ENCODE measurements around the gene RTN4RL2.

RTN4RL2 gene

GRCh38 chr11:57513911-57514537 is 53.7 kb downstream of the RTN4RL2 start:
- peak overlapping the region; percentile 85 for H3K4me3 ChIP-seq (ENCODE audit: low read depth, low read length)
- TF ChIP-seq CTCF (IDR thresholded peaks at IDR 0.05; ENCODE audit: low read depth, low read length): no peak

GRCh38 chr11:57514538-57515331 is 54.4 kb downstream of the RTN4RL2 start:
- H3K4me3 ChIP-seq (ENCODE audit: low read depth, low read length): peak overlapping the region; percentile 85
- TF ChIP-seq CTCF (IDR thresholded peaks at IDR 0.05; ENCODE audit: low read depth, low read length): no peak

- no peak for TF ChIP-seq CTCF (IDR thresholded peaks at IDR 0.05; ENCODE audit: low read depth, low read length)
- peak within 1 kb of the TSS; percentile 85 for H3K4me3 ChIP-seq (ENCODE audit: low read depth, low read length)
Measured at GRCh38 chr11:57515332-57516060, 55.2 kb downstream of the RTN4RL2 start, which contains the start of gene SLC43A1. SLC43A1 (minus strand) TSS chr11:57515702; CDS start chr11:57514111, 1,591 bp downstream.

- peak overlapping the region; percentile 85 for H3K4me3 ChIP-seq (ENCODE audit: low read depth, low read length)
- no peak for TF ChIP-seq CTCF (IDR thresholded peaks at IDR 0.05; ENCODE audit: low read depth, low read length)
Measured at GRCh38 chr11:57516061-57516443, 55.7 kb downstream of the RTN4RL2 start.

GRCh38 chr11:57521116-57521515 is 60.8 kb downstream of the RTN4RL2 start:
- no peak for TF ChIP-seq CTCF (IDR thresholded peaks at IDR 0.05; ENCODE audit: low read depth, low read length)
- H3K4me3 ChIP-seq (ENCODE audit: low read depth, low read length): no peak overlapping the region

GRCh38 chr11:57523419-57523818 is 63.1 kb downstream of the RTN4RL2 start:
- no peak overlapping the region for H3K4me3 ChIP-seq (ENCODE audit: low read depth, low read length)
- TF ChIP-seq CTCF (IDR thresholded peaks at IDR 0.05; ENCODE audit: low read depth, low read length): no peak
